Measurements from ENCODE around the gene WHRN. TPM values are rescaled to one million over a fixed set of nuclear protein-coding genes. Genes with fewer than 3 reads are reported as not detected.

Gene WHRN
- total RNA-seq, 1 donor from 2014 or later, result 11.9 TPM

DNA sequence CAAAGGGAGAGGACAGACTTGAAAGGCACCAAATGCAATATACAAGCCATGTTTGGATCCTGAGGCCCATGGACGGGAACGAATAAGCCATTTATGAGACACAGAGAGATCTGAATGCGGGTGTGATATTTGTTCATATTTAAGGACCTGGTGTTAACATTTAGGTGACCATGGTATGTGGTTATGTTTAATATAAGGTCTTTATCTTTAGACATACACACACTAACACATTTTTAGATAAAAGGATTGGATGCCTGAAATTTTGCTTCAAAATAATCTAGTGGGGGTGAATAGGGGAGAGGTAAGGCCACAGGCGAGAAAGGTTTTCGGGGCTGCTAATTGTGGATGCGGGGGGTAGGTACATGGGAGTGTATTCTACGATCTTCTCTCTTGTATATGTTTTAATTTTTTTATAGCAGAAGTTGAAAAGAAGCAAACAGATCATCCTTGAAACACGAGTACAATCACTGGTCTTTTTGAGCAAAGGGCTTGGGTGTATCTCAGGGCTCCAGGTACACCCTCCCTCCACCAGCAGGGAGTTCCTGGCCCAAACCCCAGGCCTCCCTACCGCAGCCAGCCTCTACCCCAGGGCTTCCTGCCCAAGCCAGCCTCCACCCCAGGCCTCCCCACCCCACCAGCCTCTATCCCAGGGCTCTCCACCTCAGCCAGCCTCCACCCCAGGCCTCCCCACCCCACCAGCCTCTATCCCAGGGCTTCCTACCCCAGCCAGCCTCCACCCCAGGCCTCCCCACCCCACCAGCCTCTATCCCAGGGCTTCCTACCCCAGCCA is 129.7 kb downstream of the WHRN start:
- Mint-ChIP-seq H3K4me1 (ENCODE audit: low read depth) (no peaks in the 10 kb centered on the region), H3K36me3 (ENCODE audit: insufficient read depth) (peaks cover 7% of the 10 kb centered on the region), H3K4me3 (ENCODE audit: low read depth) (no peak overlapping the region), H3K27ac (no peak overlapping the region), H3K27me3 (no peaks in the 10 kb centered on the region), H3K9me3 (ENCODE audit: low read depth) (no peaks in the 10 kb centered on the region)
- TF ChIP-seq, protein P1, sequence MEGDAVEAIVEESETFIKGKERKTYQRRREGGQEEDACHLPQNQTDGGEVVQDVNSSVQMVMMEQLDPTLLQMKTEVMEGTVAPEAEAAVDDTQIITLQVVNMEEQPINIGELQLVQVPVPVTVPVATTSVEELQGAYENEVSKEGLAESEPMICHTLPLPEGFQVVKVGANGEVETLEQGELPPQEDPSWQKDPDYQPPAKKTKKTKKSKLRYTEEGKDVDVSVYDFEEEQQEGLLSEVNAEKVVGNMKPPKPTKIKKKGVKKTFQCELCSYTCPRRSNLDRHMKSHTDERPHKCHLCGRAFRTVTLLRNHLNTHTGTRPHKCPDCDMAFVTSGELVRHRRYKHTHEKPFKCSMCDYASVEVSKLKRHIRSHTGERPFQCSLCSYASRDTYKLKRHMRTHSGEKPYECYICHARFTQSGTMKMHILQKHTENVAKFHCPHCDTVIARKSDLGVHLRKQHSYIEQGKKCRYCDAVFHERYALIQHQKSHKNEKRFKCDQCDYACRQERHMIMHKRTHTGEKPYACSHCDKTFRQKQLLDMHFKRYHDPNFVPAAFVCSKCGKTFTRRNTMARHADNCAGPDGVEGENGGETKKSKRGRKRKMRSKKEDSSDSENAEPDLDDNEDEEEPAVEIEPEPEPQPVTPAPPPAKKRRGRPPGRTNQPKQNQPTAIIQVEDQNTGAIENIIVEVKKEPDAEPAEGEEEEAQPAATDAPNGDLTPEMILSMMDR (IDR thresholded peaks at IDR 0.05; ENCODE audit: unreplicated experiment), result no peak
- no peak for DNase-seq (ENCODE audit: low spot score, unreplicated experiment)

DNA sequence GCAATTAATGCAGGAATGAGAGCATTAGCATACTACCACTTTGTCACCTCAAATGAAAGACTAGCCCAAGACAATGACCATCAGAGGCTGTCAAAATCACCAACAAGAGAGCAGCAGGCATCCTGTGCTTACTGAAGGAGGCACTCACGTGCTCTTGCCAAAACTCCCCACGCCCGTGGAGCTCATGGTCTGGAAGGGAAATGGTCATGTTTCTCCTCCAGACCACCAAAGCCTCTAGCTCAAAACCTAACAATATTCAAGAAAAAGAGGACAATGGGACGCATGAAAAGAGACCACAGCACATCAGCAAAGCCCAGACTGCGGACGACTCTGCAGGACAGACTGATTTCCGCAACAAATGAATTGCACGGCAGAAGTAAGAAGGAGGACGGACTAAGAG is 130.3 kb downstream of the WHRN start:
- no peaks in the 10 kb centered on the region for H3K4me1 Mint-ChIP-seq (ENCODE audit: low read depth)
- H3K4me3 Mint-ChIP-seq (ENCODE audit: low read depth), result no peak overlapping the region
- H3K36me3 Mint-ChIP-seq (ENCODE audit: insufficient read depth), result peaks cover 4% of the 10 kb centered on the region
- TF ChIP-seq, protein P1 (IDR thresholded peaks at IDR 0.05; ENCODE audit: unreplicated experiment), result no peak
- no peaks in the 10 kb centered on the region for H3K9me3 Mint-ChIP-seq (ENCODE audit: low read depth)
- no peak overlapping the region for H3K27ac Mint-ChIP-seq
- no peaks in the 10 kb centered on the region for H3K27me3 Mint-ChIP-seq
- no peak for DNase-seq (ENCODE audit: low spot score, unreplicated experiment)

DNA sequence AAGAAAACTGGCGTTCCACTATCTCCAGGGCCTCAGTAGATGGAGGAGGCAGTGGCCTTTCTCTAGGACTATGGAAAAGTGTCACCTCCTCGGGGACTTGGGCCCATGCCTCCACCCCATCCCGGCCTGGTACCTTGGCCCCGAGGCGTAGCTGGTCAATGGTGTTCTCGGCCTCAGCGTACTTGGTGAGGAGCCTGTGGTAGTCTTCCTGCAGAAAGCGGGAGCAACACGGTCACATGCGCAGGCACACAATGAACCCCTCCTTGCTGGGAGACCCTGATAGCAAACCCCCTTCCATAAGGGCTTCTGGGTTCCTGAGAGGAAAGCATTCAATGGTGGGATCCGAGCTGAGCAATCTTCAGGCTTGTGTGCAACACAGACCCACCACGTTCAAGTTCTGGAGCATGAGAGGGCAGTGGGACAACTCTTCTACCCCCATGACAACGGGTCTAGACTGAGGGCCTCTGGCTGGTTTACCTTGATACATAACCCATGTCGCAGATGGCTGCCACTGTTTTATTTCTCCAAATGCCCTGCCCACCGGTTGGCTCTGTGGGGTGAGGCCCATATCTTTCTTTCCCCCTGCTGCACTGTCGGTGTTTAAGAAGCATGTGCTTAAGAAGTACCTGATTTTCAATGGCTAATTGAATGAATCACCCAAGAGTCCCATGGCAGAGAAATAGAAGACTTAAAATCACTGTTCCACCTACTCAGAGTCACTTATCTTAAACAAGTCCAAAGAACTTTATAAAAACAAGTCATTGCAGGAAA is 131.1 kb downstream of the WHRN start:
- no peaks in the 10 kb centered on the region for H3K9me3 Mint-ChIP-seq (ENCODE audit: low read depth)

DNA sequence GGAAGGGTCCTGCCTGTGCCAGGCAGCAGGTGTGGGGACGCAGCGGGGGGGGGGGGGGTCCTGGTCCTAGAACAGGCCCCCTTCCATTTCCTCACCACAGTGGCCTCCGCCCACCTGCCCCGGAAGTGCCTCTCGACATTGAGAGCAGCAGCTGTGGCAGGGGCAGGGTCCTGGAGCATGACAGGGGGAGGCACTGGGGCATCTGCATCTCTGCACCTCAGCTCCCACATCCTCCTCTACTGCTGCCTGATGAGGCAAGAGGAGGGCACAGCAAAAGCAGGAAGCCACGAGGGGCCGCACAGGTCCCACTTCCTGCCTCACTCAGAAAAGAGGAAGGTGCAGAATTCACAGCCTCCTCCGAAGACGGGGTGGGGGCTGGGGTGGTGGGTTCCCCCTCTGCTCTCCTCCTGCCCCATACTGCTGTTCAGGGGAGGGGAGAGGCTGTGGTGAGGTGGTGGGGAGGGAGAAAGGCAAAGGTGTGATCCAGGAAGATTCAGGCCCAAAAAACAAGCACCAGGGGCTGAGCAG is 132.3 kb downstream of the WHRN start:
- Mint-ChIP-seq H3K4me3 (ENCODE audit: low read depth) (no peak overlapping the region), H3K27me3 (no peaks in the 10 kb centered on the region), H3K9me3 (ENCODE audit: low read depth) (no peaks in the 10 kb centered on the region), H3K36me3 (ENCODE audit: insufficient read depth) (peaks cover 5% of the 10 kb centered on the region), H3K27ac (no peak overlapping the region), H3K4me1 (ENCODE audit: low read depth) (no peaks in the 10 kb centered on the region)
- DNase-seq (ENCODE audit: low spot score, unreplicated experiment), result no peak
- TF ChIP-seq, protein P1 (IDR thresholded peaks at IDR 0.05; ENCODE audit: unreplicated experiment), result no peak

More for the DNA sequence above, 131.1 kb downstream of the WHRN start:
- Mint-ChIP-seq H3K27me3 (no peaks in the 10 kb centered on the region), H3K4me3 (ENCODE audit: low read depth) (no peak overlapping the region), H3K36me3 (ENCODE audit: insufficient read depth) (peaks cover 5% of the 10 kb centered on the region), H3K4me1 (ENCODE audit: low read depth) (no peaks in the 10 kb centered on the region), H3K27ac (no peak overlapping the region)
- no peak for DNase-seq (ENCODE audit: low spot score, unreplicated experiment)
- TF ChIP-seq, protein P1 (IDR thresholded peaks at IDR 0.05; ENCODE audit: unreplicated experiment), result no peak
